Kidney (tissue), 14 donors: Measurements from ENCODE around the gene PGF. TPM values are rescaled to one million over a fixed set of nuclear protein-coding genes. Genes with fewer than 3 reads are reported as not detected.
"Not testable (repeated sequence)": the region's sequence is repeated elsewhere in the genome, so short reads cannot be mapped to it uniquely, and the experiment has no call there.

ENCODE experiments used
- DNase-seq, 5 donors: peaks; one replicate each; pipeline ENCODE4 v3.0.0-alpha.2; 2013 to 2020
- FAIRE-seq: peaks from 2 replicates; lab custom pipeline; 2012; peaks lifted over from hg19 to GRCh38; lab: Jason Lieb, UNC
- H3K27ac ChIP-seq, 2 donors: one replicate each; pipeline ENCODE4 v1.7.0; 2013; ENCODE audit warnings: low read depth in 2 of 2, low read length in 2 of 2, inconsistent platforms in 1 of 2
- H3K27me3 ChIP-seq: one replicate; pipeline ENCODE4 v1.7.1; 2013; ENCODE audit warnings: low read length, inconsistent platforms; ENCODE audit not compliant: control insufficient read depth, insufficient read depth
- H3K36me3 ChIP-seq, 3 donors: one replicate each; pipeline versions ENCODE4 v1.7.0 to v1.7.1; 2013; ENCODE audit warnings: low read length in 3 of 3, control low read depth in 1 of 3, inconsistent platforms in 1 of 3; ENCODE audit not compliant: insufficient read depth in 3 of 3, control insufficient read depth in 2 of 3
- H3K4me1 ChIP-seq, 3 donors: one replicate each; pipeline versions ENCODE4 v1.7.0 to v1.7.1; 2013; ENCODE audit warnings: low read length in 3 of 3, inconsistent platforms in 1 of 3, low read depth in 1 of 3; ENCODE audit not compliant: control insufficient read depth in 2 of 3, insufficient read depth in 2 of 3
- H3K4me3 ChIP-seq, 3 donors: one replicate each; pipeline versions ENCODE4 v1.7.0 to v1.8.1; 2013; ENCODE audit warnings: low read length in 3 of 3, control low read depth in 1 of 3, inconsistent platforms in 1 of 3
- H3K9ac ChIP-seq, 3 donors: one replicate each; pipeline versions ENCODE4 v1.7.0 to v1.7.1; 2013; ENCODE audit warnings: low read length in 3 of 3, control low read depth in 1 of 3, inconsistent platforms in 1 of 3
- H3K9me3 ChIP-seq, 3 donors: one replicate each; pipeline versions ENCODE4 v1.7.0 to v1.7.1; 2013; ENCODE audit warnings: low read length in 3 of 3, control low read depth in 1 of 3, inconsistent platforms in 1 of 3; ENCODE audit not compliant: control insufficient read depth in 2 of 3, insufficient read depth in 1 of 3
- intact Hi-C: fragments of 100-400 bp; cut with DNase I; formaldehyde crosslinking; loops from one replicate; pipeline ENCODE4 v1.11.1; 2022
- polyA plus RNA-seq: library from polyadenylated mRNA; stranded (reverse); fragments of 350-450 nt; fragmentation: Illumina TruSeq; extraction: RNeasy Lipid Tissue Mini Kit (QIAGEN cat#74804); gene quantifications from one replicate; pipeline ENCODE4 v1.2.3, GENCODE V29; 2014; ENCODE audit warnings: low read depth, low replicate concordance; ENCODE audit not compliant: insufficient read depth
- total RNA-seq: library from RNA; stranded (reverse); fragmentation: NEBNext Ultra II Directional; extraction: Animal tissue kit (Norgen Biotek cat#: 25700); gene quantifications from one replicate; pipeline ENCODE4 v1.2.1, GENCODE V29; 2021
- TF ChIP-seq, protein P1 (sequence below): IDR thresholded peaks from 3 replicates; pipeline ENCODE4 v1.5.1; 2012; ENCODE audit warnings: mild to moderate bottlenecking, moderate library complexity, borderline replicate concordance; ENCODE audit not compliant: insufficient read depth; ENCODE audit errors: extremely low read depth
- donor health status: control.
- donor health status: control.
- donor health status: control.
- donor health status: control.
- donor health status: control.
- donor health status: DM: yes; HTN: yes; CAD: no.
- donor health status: Normal renal cell carcinoma (clear cell type).

The PGF gene
- total and polyA plus RNA-seq, 2 donors from 2014 or later: 9.3 to 12.1 TPM

DNA sequence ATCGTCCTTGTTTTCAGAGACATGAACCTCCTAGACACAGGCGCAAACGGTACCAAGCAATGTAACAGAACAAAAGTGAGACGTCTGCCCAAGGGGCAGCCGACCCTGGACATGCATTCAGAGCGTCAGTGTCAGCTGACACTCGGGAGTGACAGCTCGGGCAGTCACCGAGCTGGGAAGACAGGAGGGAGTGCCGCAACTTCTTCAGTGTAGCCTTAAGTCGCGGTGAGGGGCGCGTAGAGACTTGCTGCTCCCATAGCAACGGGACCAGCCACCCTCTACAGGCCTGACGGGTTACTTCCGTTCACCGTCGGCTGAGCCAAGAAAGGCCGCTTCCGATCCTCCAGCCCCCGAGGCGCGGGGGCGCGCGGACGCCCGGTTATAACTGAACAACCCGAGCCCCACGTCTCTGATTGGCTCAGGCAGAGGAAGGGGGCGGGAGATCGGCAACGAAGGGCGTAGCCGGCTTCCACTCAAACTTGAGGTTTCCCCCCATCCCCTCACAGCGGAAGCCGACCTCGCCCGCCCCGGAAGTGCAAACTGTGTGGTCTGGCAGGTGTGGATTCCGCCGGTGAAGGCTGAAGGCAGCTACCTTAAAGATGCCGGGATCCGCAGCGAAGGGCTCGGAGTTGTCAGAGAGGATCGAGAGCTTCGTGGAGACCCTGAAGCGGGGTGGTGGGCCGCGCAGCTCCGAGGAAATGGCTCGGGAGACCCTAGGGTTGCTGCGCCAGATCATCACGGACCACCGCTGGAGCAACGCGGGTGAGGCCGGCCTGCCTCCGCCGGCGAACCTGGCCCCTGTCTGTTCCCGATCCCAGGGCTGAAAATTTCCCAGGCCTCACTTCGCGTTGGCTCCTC, 47.2 kb upstream of the PGF start, which contains the start of gene EIF2B2:
TSS of gene EIF2B2 (plus strand) at position 530 of the 858 bp plus-strand sequence. CDS start at position 600, 70 bp downstream.
- H3K36me3 ChIP-seq: peaks cover 4 to 28% (median 10%) of the 10 kb centered on the region in 3 donors
- H3K9me3 ChIP-seq: no peaks in the 10 kb centered on the region
- H3K9ac ChIP-seq: peak within 1 kb of the TSS; percentile 80 to 92 (median 84)
- H3K27ac ChIP-seq: peak within 1 kb of the TSS; percentile 81 to 91
- peak; percentile 70 for FAIRE-seq
- H3K27me3 ChIP-seq: no peaks in the 10 kb centered on the region
- H3K4me1 ChIP-seq: peaks cover 0 to 15% (median 10%) of the 10 kb centered on the region in 3 donors
- DNase-seq: peak; percentile 99
- H3K4me3 ChIP-seq: peak within 1 kb of the TSS; percentile 82 to 96 (median 87)
- intact Hi-C loops: no loop called here
- TF ChIP-seq, protein P1, sequence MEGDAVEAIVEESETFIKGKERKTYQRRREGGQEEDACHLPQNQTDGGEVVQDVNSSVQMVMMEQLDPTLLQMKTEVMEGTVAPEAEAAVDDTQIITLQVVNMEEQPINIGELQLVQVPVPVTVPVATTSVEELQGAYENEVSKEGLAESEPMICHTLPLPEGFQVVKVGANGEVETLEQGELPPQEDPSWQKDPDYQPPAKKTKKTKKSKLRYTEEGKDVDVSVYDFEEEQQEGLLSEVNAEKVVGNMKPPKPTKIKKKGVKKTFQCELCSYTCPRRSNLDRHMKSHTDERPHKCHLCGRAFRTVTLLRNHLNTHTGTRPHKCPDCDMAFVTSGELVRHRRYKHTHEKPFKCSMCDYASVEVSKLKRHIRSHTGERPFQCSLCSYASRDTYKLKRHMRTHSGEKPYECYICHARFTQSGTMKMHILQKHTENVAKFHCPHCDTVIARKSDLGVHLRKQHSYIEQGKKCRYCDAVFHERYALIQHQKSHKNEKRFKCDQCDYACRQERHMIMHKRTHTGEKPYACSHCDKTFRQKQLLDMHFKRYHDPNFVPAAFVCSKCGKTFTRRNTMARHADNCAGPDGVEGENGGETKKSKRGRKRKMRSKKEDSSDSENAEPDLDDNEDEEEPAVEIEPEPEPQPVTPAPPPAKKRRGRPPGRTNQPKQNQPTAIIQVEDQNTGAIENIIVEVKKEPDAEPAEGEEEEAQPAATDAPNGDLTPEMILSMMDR: peak; percentile 6

DNA sequence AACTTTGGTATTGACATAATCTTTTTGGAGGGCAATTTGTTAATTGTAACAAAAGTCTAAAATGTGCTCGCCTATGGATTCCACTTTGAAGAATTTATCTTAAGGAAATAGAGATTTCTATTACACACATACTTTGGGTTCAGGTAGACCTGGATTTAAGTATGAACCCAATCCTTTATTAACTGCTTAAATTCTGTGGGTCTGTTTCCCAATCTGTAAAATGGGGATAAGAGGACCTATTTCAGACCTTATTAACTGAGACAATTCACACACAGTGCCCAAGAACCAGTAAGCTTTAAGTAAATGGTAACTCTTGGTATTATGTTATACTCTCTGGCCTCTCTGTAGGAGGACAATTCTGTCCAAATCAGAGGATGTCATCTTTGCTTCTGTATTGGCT, 46.5 kb upstream of the PGF start:
- Histone ChIP-seq H3K36me3 (peaks cover 4 to 21% (median 5%) of the 10 kb centered on the region in 3 donors), H3K9ac (peak overlapping the region in 2 of 3 donors; percentile 68 to 92), H3K4me1 (peaks cover 0 to 15% (median 10%) of the 10 kb centered on the region in 3 donors), H3K27ac (peak overlapping the region; percentile 81 to 91), H3K27me3 (no peaks in the 10 kb centered on the region), H3K4me3 (peak overlapping the region; percentile 82 to 96 (median 87)), H3K9me3 (no peaks in the 10 kb centered on the region)
- FAIRE-seq (no peak), DNase-seq (peak in 1 of 5 donors; percentile 15)
- TF ChIP-seq, protein P1: no peak
- intact Hi-C loops: no loop called here

DNA sequence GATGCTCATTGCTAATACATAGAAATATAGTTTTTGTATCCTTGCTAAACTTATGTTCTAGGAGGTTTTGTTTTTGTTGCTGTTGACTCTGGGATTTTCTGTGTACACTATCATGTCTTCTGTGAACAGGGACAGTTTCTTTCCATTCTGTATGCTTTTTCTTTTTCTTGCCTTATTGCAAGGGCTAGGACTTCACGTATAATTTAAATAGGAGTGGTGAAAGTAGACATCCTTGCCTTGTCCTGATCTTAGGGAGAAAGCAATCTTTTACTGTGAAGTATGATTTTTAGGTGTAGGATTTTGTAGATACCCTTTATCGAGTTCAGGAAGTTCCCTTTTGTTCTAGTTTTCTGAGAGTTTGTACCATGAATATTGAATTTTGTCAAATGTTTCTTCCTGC, 45.9 kb upstream of the PGF start:
- FAIRE-seq (no peak), DNase-seq (no peak)
- Histone ChIP-seq H3K36me3 (peaks cover 0 to 14% (median 3%) of the 10 kb centered on the region in 3 donors), H3K9me3 (no peaks in the 10 kb centered on the region), H3K4me3 (no peak overlapping the region), H3K4me1 (peaks cover 0 to 15% (median 10%) of the 10 kb centered on the region in 3 donors), H3K9ac (no peak overlapping the region), H3K27ac (no peak overlapping the region), H3K27me3 (no peaks in the 10 kb centered on the region)
- TF ChIP-seq, protein P1: no peak
- intact Hi-C loops: no loop called here

DNA sequence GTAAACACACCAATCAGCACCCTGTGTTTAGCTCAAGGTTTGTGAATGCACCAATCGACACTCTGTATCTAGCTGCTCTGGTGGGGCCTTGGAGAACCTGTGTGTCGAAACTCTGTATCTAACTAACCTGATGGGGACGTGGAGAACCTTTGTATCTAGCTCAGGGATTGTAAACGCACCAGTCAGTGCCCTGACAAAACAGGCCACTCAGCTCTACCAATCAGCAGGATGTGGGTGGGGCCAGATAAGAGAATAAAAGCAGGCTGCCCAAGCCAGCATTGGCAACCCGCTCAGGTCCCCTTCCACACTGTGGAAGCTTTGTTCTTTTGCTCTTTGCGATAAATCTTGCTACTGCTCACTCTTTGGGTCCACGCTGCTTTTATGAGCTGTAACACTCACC, 40.4 kb upstream of the PGF start:
- H3K9me3 ChIP-seq, H3K9ac ChIP-seq, H3K4me3 ChIP-seq, H3K27ac ChIP-seq, intact Hi-C loops, H3K27me3 ChIP-seq, H3K36me3 ChIP-seq, DNase-seq, H3K4me1 ChIP-seq, FAIRE-seq: not testable (repeated sequence)

DNA sequence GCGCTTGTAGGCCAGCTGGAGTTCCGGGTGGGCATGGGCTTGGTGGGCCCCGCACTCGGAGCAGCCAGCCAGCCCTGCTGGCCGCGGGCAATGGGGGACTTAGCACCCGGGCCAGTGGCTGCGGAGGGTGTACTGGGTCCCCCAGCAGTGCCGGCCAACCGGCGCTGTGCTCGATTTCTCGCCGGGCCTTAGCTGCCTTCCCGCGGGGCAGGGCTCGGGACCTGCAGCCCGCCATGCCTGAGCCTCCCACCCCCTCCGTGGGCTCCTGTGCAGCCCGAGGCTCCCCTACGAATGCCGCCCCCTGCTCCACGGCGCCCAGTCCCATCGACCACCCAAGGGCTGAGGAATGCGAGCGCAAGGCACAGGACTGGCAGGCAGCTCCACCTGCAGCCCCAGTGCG, 38.8 kb upstream of the PGF start:
- intact Hi-C loops, H3K4me1 ChIP-seq, H3K4me3 ChIP-seq, FAIRE-seq, H3K27me3 ChIP-seq, H3K36me3 ChIP-seq, DNase-seq, H3K9me3 ChIP-seq, H3K9ac ChIP-seq, H3K27ac ChIP-seq: not testable (repeated sequence)
